GM12878 (cell line): ENCODE measurements around the gene DYNLT2.

Experiments used
- CTCF ChIP-seq, 3 experiments: IDR thresholded peaks in 2 of 3; conservative IDR thresholded peaks in 1 of 3; 2 replicates each; pipeline ENCODE4 v1.5.1; 2011; ENCODE audit warnings: low read depth in 3 of 3, low read length in 3 of 3, mild to moderate bottlenecking in 3 of 3, control low read depth in 2 of 3, moderate library complexity in 2 of 3, inconsistent platforms in 1 of 3, mixed read lengths in 1 of 3; ENCODE audit not compliant: control insufficient read depth in 2 of 3, insufficient read depth in 1 of 3; ENCODE audit errors: extremely low read depth in 1 of 3
- ELK1 ChIP-seq: IDR thresholded peaks from 2 replicates; pipeline ENCODE4 v1.6.1; 2012; ENCODE audit warnings: low read depth, low read length, improper control_type of control experiment
- GABPA ChIP-seq: IDR thresholded peaks from 2 replicates; pipeline ENCODE4 v1.6.1; 2014; ENCODE audit warnings: antibody characterized with exemption, low read depth, mild to moderate bottlenecking, inconsistent platforms
- SRF ChIP-seq, 2 experiments: IDR thresholded peaks; 2 replicates each; pipeline ENCODE4 v1.6.1; 2011; ENCODE audit warnings: low read depth in 2 of 2, low read length in 2 of 2, mild to moderate bottlenecking in 1 of 2, moderate library complexity in 1 of 2
- YY1 ChIP-seq: IDR thresholded peaks from 2 replicates; pipeline ENCODE4 v1.6.1; 2011; ENCODE audit warnings: low read depth, mild to moderate bottlenecking, low read length

GRCh38 chr6:169789944-169790927 is 38.9 kb upstream of the DYNLT2 start:
- TF ChIP-seq SRF (IDR thresholded peaks at IDR 0.05; ENCODE audit: low read depth in 2 of 2, low read length in 2 of 2), result no peak
- no peak for TF ChIP-seq GABPA
- TF ChIP-seq YY1, result peak; percentile 47; the same call in 1 of the 2 replicates
- no peak for TF ChIP-seq ELK1
- TF ChIP-seq CTCF (IDR thresholded peaks at IDR 0.05 in 2 of 3, conservative IDR thresholded peaks at IDR 0.05 in 1 of 3; ENCODE audit: control insufficient read depth in 2 of 3, extremely low read depth in 1 of 3, insufficient read depth in 1 of 3, low read depth in 3 of 3, low read length in 3 of 3), result peak; percentile 89 to 96 (median 93)
